HepG2 (cell line): ENCODE data around the gene PAPPA. TPM values are rescaled to one million over a fixed set of nuclear protein-coding genes. Genes with fewer than 3 reads are reported as not detected.

Experiments used
- ATF6 ChIP-seq: sonication (generic); formaldehyde crosslinking; conservative IDR thresholded peaks from 2 replicates; pipeline ENCODE4 v1.4.0; 2020; ENCODE audit warnings: missing genetic modification reagents
- BRD4 ChIP-seq: sonication (generic); formaldehyde crosslinking; IDR thresholded peaks from 2 replicates; pipeline ENCODE4 v1.4.0; 2020; ENCODE audit warnings: missing genetic modification reagents
- FOXC1 ChIP-seq: sonication (generic); formaldehyde crosslinking; IDR thresholded peaks from 2 replicates; pipeline ENCODE4 v1.8.0; 2022; ENCODE audit warnings: mild to moderate bottlenecking, missing genetic modification reagents, borderline replicate concordance
- HMG20A ChIP-seq: IDR thresholded peaks from 2 replicates; pipeline ENCODE4 v1.6.1; 2016; ENCODE audit warnings: borderline replicate concordance
- PRDM10 ChIP-seq: sonication (generic); formaldehyde crosslinking; IDR thresholded peaks from 2 replicates; pipeline ENCODE4 v1.4.0; 2020; ENCODE audit warnings: low read depth, missing genetic modification reagents
- RFXANK ChIP-seq: IDR thresholded peaks from 2 replicates; pipeline ENCODE4 v1.6.1; 2016
- SRSF4 ChIP-seq: fragments of 200-400 bp; formaldehyde crosslinking; IDR thresholded peaks from one replicate; pipeline ENCODE4 v1.6.1; 2018; ENCODE audit warnings: mild to moderate bottlenecking, low read depth, low read length, moderate library complexity; ENCODE audit not compliant: poor library complexity, severe bottlenecking
- ZNF292 ChIP-seq: sonication (generic); formaldehyde crosslinking; IDR thresholded peaks from 2 replicates; pipeline ENCODE4 v1.8.1; 2022; ENCODE audit warnings: mild to moderate bottlenecking, low read depth, missing genetic modification reagents, borderline replicate concordance
- ZNF350 ChIP-seq: sonication (generic); formaldehyde crosslinking; IDR thresholded peaks from 2 replicates; pipeline ENCODE4 v1.4.0; 2020; ENCODE audit warnings: mild to moderate bottlenecking, low read depth, missing genetic modification reagents, borderline replicate concordance
- ZNF788 ChIP-seq: sonication (generic); formaldehyde crosslinking; IDR thresholded peaks from 2 replicates; pipeline ENCODE4 v1.5.0; 2020; ENCODE audit warnings: mild to moderate bottlenecking, missing genetic modification reagents, borderline replicate concordance
- polyA plus RNA-seq, 8 experiments: library from polyadenylated mRNA; depleted of rRNA in 3 of 8; stranded (reverse) in 7 of 8; unstranded in 1 of 8; fragments of >200 nt; fragmentation: Illumina TruSeq in 4 of 8; extraction: Trizol in 4 of 8; gene quantifications; 2 replicates each; pipeline versions ENCODE4 v1.2.1 to v1.2.3, GENCODE V29; 2011 to 2016; ENCODE audit warnings: low read depth in 4 of 8, missing spikeins in 1 of 8, mixed read lengths in 1 of 8; ENCODE audit not compliant: insufficient read depth in 1 of 8
- total RNA-seq, 5 experiments: library from RNA; depleted of rRNA; stranded (reverse); fragments of >200 nt; fragmentation: Illumina TruSeq; extraction: Trizol; gene quantifications; 2 replicates each; pipeline ENCODE4 v1.2.3, GENCODE V29; 2016; ENCODE audit warnings: low read depth in 1 of 5
- TF ChIP-seq, protein P1 (sequence below): sonication (generic); formaldehyde crosslinking; IDR thresholded peaks from 2 replicates; pipeline ENCODE4; 2020; ENCODE audit warnings: missing genetic modification reagents, mild to moderate bottlenecking, borderline replicate concordance
- TF ChIP-seq, protein P2 (sequence below): sonication (generic); formaldehyde crosslinking; IDR thresholded peaks from 2 replicates; pipeline ENCODE4 v1.4.0; 2020; ENCODE audit warnings: missing genetic modification reagents

Gene PAPPA
- total and polyA plus RNA-seq, 2 of the 13 experiments (the other 11 are each of a cell fraction or from before 2014, with no cell fraction given): 0.09 to 0.11 TPM

DNA sequence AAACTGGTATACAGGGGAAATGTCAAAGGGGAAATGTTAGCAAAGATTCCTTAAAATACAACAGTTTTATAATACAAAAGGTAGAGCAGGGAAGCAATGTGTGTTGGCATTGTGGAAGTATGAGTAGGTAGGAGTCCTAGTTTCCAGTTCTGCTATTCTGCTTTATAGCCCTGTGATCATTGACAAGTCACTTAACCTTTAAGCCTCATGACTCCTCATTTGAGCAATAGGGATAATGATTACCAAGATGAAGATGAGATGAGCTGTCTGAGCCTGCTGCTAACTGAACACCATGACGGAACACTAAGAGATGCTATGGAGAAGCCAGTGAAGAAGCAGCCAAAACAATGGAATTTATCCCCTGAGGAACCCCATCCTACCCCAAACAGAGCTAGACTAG, 251.7 kb downstream of the PAPPA start (continued):
- TF ChIP-seq, protein P1, sequence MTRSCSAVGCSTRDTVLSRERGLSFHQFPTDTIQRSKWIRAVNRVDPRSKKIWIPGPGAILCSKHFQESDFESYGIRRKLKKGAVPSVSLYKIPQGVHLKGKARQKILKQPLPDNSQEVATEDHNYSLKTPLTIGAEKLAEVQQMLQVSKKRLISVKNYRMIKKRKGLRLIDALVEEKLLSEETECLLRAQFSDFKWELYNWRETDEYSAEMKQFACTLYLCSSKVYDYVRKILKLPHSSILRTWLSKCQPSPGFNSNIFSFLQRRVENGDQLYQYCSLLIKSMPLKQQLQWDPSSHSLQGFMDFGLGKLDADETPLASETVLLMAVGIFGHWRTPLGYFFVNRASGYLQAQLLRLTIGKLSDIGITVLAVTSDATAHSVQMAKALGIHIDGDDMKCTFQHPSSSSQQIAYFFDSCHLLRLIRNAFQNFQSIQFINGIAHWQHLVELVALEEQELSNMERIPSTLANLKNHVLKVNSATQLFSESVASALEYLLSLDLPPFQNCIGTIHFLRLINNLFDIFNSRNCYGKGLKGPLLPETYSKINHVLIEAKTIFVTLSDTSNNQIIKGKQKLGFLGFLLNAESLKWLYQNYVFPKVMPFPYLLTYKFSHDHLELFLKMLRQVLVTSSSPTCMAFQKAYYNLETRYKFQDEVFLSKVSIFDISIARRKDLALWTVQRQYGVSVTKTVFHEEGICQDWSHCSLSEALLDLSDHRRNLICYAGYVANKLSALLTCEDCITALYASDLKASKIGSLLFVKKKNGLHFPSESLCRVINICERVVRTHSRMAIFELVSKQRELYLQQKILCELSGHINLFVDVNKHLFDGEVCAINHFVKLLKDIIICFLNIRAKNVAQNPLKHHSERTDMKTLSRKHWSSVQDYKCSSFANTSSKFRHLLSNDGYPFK (CRISPR knock-in tag): no peak
- TF ChIP-seq ATF6 (CRISPR knock-in tag): no peak
- TF ChIP-seq, protein P2, sequence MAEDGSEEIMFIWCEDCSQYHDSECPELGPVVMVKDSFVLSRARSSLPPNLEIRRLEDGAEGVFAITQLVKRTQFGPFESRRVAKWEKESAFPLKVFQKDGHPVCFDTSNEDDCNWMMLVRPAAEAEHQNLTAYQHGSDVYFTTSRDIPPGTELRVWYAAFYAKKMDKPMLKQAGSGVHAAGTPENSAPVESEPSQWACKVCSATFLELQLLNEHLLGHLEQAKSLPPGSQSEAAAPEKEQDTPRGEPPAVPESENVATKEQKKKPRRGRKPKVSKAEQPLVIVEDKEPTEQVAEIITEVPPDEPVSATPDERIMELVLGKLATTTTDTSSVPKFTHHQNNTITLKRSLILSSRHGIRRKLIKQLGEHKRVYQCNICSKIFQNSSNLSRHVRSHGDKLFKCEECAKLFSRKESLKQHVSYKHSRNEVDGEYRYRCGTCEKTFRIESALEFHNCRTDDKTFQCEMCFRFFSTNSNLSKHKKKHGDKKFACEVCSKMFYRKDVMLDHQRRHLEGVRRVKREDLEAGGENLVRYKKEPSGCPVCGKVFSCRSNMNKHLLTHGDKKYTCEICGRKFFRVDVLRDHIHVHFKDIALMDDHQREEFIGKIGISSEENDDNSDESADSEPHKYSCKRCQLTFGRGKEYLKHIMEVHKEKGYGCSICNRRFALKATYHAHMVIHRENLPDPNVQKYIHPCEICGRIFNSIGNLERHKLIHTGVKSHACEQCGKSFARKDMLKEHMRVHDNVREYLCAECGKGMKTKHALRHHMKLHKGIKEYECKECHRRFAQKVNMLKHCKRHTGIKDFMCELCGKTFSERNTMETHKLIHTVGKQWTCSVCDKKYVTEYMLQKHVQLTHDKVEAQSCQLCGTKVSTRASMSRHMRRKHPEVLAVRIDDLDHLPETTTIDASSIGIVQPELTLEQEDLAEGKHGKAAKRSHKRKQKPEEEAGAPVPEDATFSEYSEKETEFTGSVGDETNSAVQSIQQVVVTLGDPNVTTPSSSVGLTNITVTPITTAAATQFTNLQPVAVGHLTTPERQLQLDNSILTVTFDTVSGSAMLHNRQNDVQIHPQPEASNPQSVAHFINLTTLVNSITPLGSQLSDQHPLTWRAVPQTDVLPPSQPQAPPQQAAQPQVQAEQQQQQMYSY (CRISPR knock-in tag): no peak
- TF ChIP-seq SRSF4: no peak
- TF ChIP-seq BRD4 (CRISPR knock-in tag): no peak
- no peak for TF ChIP-seq FOXC1 (CRISPR knock-in tag)
- no peak for TF ChIP-seq ZNF350 (CRISPR knock-in tag)
- TF ChIP-seq ZNF292 (CRISPR knock-in tag): no peak
- no peak for TF ChIP-seq HMG20A (CRISPR knock-in tag)
- TF ChIP-seq RFXANK (CRISPR knock-in tag): no peak
- TF ChIP-seq PRDM10 (CRISPR knock-in tag): no peak
- no peak for TF ChIP-seq ZNF788
